Nephron progenitor cell (in vitro differentiated cells): Measurements from ENCODE around the gene CACNA1B.
A peak's percentile ranks its signal among the peaks of the same experiment; 100 is the strongest.

Source experiments
- DNase-seq: peaks from one replicate; pipeline ENCODE4 v3.0.0; 2021
- H3K27ac Mint-ChIP-seq: 2 replicates; pipeline ENCODE4 v1.8.0; 2021; ENCODE audit warnings: mild to moderate bottlenecking, moderate library complexity, mixed read lengths
- H3K27me3 Mint-ChIP-seq: 2 replicates; pipeline ENCODE4 v1.8.0; 2021; ENCODE audit warnings: mild to moderate bottlenecking, low read depth, mixed read lengths; ENCODE audit not compliant: poor library complexity
- H3K36me3 Mint-ChIP-seq: 2 replicates; pipeline ENCODE4 v1.8.0; 2021; ENCODE audit warnings: low read depth, mixed read lengths
- H3K4me1 Mint-ChIP-seq: 2 replicates; pipeline ENCODE4 v1.8.0; 2021; ENCODE audit warnings: mixed read lengths
- H3K4me3 Mint-ChIP-seq: 2 replicates; pipeline ENCODE4 v1.8.0; 2021; ENCODE audit warnings: mild to moderate bottlenecking, moderate library complexity, mixed read lengths
- H3K9me3 Mint-ChIP-seq: 2 replicates; pipeline ENCODE4 v1.8.0; 2021; ENCODE audit warnings: mild to moderate bottlenecking, moderate library complexity, mixed read lengths
- CTCF ChIP-seq: fragments of 200-600 bp; sonication (generic); IDR thresholded peaks from 2 replicates; pipeline ENCODE4 v1.5.0; 2021; ENCODE audit warnings: antibody characterized with exemption

The CACNA1B gene

GRCh38 chr9:138117836-138118235 is 240.3 kb downstream of the CACNA1B start:
- Mint-ChIP-seq H3K4me3 (no peak overlapping the region), H3K27me3 (peaks cover 9% of the 10 kb centered on the region), H3K9me3 (peaks cover 64% of the 10 kb centered on the region), H3K27ac (no peak overlapping the region), H3K36me3 (no peaks in the 10 kb centered on the region), H3K4me1 (no peaks in the 10 kb centered on the region)
- no peak for TF ChIP-seq CTCF
- no peak for DNase-seq

GRCh38 chr9:138118601-138119071 is 241.1 kb downstream of the CACNA1B start:
- no peak for DNase-seq
- H3K4me3 Mint-ChIP-seq = no peak overlapping the region

DNA sequence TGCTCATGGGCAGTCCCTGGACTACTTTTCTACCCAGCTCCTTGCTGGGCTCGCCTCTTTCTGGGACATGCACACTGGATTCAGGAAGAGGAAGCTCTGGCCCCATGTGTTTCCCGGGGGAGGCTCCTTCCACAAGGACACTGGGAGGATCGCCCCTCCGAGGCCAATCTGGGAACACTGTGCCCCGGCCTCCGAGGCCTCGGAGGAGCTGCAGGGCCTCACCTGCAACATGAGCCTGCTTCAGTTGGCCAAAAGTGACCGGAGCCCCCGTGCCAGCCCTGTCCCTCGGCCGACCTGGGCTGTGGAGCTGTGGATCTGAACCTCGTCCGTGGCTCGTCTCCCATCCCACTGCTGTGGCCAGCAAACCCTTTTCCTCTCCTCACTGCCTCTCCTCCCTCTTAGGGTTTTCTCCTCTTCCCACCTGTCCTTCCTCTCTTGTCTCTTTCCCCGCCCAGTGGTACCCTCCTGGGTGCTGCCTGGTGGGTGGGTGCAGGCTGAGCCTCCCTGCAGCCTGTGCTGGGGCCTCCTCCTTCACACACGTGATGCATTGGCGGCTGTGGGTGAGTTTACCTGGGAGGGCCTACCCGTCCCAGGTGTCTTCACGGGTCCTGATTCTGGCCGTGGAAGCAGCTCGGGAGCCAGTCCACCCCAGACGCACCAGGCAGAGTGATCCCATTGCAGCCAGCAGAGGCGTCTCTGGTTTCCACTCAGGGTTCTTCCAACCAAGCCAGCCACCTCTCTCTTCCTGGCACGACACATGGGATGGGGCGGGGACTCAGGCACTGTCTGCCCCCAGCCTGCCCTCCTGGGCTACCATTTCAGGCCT is 241.8 kb downstream of the CACNA1B start:
- no peaks in the 10 kb centered on the region for H3K4me1 Mint-ChIP-seq

More at GRCh38 chr9:138118601-138119071, 241.1 kb downstream of the CACNA1B start:
- Mint-ChIP-seq H3K27me3 (peaks cover 9% of the 10 kb centered on the region), H3K27ac (no peak overlapping the region), H3K36me3 (no peaks in the 10 kb centered on the region), H3K4me1 (no peaks in the 10 kb centered on the region), H3K9me3 (peaks cover 65% of the 10 kb centered on the region)
- TF ChIP-seq CTCF = no peak

DNA sequence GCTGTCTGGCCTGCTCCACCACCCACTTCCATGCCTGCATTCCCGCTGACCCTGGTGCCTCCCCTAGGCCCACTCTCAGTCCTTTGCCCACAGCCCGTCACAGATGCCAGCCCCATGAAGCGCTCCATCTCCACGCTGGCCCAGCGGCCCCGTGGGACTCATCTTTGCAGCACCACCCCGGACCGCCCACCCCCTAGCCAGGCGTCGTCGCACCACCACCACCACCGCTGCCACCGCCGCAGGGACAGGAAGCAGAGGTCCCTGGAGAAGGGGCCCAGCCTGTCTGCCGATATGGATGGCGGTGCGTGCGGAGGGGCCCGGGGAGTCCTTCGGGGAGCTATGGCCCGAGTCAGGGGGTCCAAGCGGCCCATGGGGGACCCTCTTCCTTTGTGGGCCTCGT is 242.5 kb downstream of the CACNA1B start:
- no peaks in the 10 kb centered on the region for H3K4me1 Mint-ChIP-seq
- TF ChIP-seq CTCF = no peak
- no peak for DNase-seq
- H3K27ac Mint-ChIP-seq = no peak overlapping the region
- H3K27me3 Mint-ChIP-seq = no peaks in the 10 kb centered on the region
- no peak overlapping the region for H3K4me3 Mint-ChIP-seq
- H3K36me3 Mint-ChIP-seq = no peaks in the 10 kb centered on the region
- H3K9me3 Mint-ChIP-seq = peaks cover 72% of the 10 kb centered on the region

More for the DNA sequence above, 241.8 kb downstream of the CACNA1B start:
- peaks cover 71% of the 10 kb centered on the region for H3K9me3 Mint-ChIP-seq
- TF ChIP-seq CTCF = no peak
- H3K27ac Mint-ChIP-seq = peak overlapping the region; percentile 64
- no peak for DNase-seq
- H3K27me3 Mint-ChIP-seq = peaks cover 4% of the 10 kb centered on the region
- H3K36me3 Mint-ChIP-seq = no peaks in the 10 kb centered on the region
- H3K4me3 Mint-ChIP-seq = no peak overlapping the region

DNA sequence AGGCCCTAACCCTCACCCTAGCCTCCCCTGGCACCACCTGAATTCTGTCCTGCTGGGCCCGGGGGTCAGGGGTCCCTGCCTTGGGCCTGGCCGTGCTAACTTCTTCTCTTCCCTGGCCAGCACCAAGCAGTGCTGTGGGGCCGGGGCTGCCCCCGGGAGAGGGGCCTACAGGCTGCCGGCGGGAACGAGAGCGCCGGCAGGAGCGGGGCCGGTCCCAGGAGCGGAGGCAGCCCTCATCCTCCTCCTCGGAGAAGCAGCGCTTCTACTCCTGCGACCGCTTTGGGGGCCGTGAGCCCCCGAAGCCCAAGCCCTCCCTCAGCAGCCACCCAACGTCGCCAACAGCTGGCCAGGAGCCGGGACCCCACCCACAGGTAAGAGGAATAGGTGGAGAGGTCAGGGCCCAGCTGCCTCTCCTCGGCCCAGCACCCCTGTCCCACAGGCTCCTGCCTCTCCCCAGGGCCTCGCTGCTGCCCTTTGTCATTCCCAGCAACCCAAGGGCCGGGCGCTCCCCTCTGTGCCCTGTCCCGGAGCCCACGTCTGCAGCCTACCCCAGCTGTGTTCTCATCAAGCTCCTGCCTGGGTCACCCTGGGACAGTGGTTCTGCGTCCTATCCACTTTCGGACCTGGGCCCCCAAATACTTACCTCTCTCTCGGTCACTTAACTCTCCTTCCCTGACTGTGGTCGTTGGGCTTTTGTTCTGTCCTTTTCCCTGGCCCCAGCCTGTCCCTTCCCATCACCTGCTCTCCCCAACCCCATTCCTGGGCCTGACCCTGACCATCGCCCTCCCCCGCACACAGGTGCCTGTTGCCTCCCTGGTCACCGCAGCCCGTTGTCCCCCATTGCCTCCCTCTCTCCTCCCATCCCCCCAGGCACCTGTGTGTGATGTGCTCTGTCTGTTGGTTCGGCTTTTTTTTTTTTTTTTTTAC is 243.2 kb downstream of the CACNA1B start:
- TF ChIP-seq CTCF = no peak
- Mint-ChIP-seq H3K36me3 (no peaks in the 10 kb centered on the region), H3K4me3 (no peak overlapping the region), H3K27me3 (no peaks in the 10 kb centered on the region), H3K4me1 (no peaks in the 10 kb centered on the region), H3K9me3 (peaks cover 76% of the 10 kb centered on the region), H3K27ac (no peak overlapping the region)
- DNase-seq = no peak
